ENCODE measurements around the gene CLN3.
"Not testable (repeated sequence)": the region's sequence is repeated elsewhere in the genome, so short reads cannot be mapped to it uniquely, and the experiment has no call there.

The CLN3 gene

DNA sequence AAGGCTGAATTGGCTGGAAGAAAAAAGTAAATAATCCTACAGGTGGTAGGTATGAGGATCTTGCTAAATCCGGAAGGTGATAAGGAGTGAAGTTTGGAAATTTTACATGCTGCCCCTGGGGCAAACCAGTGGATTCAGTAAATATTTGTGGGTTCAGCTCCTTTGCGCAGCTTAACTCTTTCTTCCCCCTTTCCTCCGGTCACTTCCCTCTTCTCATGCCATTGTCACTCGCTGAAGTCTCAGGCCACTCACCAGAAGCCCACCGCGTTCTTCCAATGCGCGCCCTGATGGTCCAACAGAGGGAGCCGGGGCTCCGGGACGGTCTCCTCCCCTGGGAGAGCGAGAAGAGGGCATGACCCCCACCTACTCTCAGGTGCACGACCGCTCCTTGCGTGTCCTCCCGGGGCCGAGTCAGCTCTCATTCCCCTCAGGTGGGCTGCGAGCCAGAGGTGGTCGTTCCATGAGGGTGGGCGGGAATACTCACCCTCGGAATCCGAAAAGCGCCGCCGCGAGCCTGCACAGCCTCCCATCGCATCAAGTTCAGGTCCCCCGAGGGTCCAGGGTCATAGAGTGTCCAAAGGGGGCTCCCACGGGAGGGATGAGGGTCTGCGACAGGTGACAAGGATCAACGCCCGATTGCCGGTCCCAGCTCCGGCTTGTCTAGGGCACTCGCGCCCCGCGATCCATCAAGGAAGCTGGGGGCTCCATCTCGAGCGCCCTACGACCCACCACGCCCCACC, 474 bp downstream of the CLN3 start:
- H3K4me3 ChIP-seq (ENCODE audit: low read depth, low read length), result peak overlapping the region; percentile 82
- peak; percentile 79 for DNase-seq (ENCODE audit: low read depth)
- no peak for TF ChIP-seq MAX (IDR thresholded peaks at IDR 0.05; ENCODE audit: low read depth, low read length)
- no peak for TF ChIP-seq MYC (IDR thresholded peaks at IDR 0.05; ENCODE audit: low read depth, low read length)
- TF ChIP-seq POLR2A (IDR thresholded peaks at IDR 0.05; ENCODE audit: extremely low read depth, insufficient read length), result no peak
- TF ChIP-seq, protein P1, sequence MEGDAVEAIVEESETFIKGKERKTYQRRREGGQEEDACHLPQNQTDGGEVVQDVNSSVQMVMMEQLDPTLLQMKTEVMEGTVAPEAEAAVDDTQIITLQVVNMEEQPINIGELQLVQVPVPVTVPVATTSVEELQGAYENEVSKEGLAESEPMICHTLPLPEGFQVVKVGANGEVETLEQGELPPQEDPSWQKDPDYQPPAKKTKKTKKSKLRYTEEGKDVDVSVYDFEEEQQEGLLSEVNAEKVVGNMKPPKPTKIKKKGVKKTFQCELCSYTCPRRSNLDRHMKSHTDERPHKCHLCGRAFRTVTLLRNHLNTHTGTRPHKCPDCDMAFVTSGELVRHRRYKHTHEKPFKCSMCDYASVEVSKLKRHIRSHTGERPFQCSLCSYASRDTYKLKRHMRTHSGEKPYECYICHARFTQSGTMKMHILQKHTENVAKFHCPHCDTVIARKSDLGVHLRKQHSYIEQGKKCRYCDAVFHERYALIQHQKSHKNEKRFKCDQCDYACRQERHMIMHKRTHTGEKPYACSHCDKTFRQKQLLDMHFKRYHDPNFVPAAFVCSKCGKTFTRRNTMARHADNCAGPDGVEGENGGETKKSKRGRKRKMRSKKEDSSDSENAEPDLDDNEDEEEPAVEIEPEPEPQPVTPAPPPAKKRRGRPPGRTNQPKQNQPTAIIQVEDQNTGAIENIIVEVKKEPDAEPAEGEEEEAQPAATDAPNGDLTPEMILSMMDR (IDR thresholded peaks at IDR 0.05; ENCODE audit: low read depth, low read length), result no peak

GRCh38 chr16:28486266-28486665, 5.6 kb downstream of the CLN3 start:
- DNase-seq (ENCODE audit: low read depth), result no peak
- TF ChIP-seq, protein P1 (IDR thresholded peaks at IDR 0.05; ENCODE audit: low read depth, low read length), result no peak
- TF ChIP-seq POLR2A (IDR thresholded peaks at IDR 0.05; ENCODE audit: extremely low read depth, insufficient read length) (no peak), MYC (IDR thresholded peaks at IDR 0.05; ENCODE audit: low read depth, low read length) (no peak), MAX (IDR thresholded peaks at IDR 0.05; ENCODE audit: low read depth, low read length) (no peak)

DNA sequence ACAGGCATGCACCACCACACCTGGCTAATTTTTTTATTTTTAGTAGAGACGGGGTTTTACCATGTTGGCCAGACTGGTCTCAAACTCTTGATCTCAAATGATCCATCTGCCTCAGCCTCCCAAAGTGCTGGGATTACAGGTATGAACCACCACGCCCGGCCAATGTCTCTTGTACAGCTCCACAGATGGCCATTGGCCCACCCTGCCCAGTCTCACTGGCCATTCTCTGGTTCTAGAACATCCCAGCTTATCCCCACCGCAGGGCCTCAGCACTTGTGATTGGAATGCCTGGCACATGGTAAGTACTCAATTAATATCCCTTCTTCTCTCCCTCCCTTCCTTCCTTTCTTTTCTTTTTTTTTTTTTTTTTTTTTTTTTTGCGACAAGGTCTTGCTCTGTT, 8.5 kb downstream of the CLN3 start:
- H3K4me3 ChIP-seq (ENCODE audit: low read depth, low read length), result not testable (repeated sequence)

More at GRCh38 chr16:28486266-28486665, 5.6 kb downstream of the CLN3 start:
- no peak overlapping the region for H3K4me3 ChIP-seq (ENCODE audit: low read depth, low read length)

DNA sequence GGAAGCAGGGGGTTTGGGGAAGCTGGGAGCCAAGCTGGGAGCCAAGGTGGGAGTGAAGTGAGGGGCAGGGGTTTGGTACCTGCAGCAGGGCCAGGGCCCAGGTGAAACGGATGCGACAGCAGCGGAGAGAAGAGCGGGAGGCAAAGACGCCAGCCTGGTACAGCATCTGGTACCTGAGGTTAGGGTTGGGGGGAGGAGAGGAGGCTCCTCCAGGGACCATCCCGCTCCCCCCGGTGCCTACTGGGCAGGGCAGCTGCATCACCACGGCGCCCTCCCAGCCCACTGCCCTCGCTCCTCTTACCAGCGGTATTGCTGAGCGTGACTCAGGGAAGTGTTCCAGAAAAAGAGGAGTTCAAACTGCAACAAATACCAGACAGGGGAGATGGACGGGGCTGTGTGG, 9.8 kb downstream of the CLN3 start:
- TF ChIP-seq MYC (IDR thresholded peaks at IDR 0.05; ENCODE audit: low read depth, low read length), result no peak
- TF ChIP-seq, protein P1 (IDR thresholded peaks at IDR 0.05; ENCODE audit: low read depth, low read length), result no peak
- no peak for TF ChIP-seq POLR2A (IDR thresholded peaks at IDR 0.05; ENCODE audit: extremely low read depth, insufficient read length)
- TF ChIP-seq MAX (IDR thresholded peaks at IDR 0.05; ENCODE audit: low read depth, low read length), result no peak
- H3K4me3 ChIP-seq (ENCODE audit: low read depth, low read length), result no peak overlapping the region
- no peak for DNase-seq (ENCODE audit: low read depth)

More for the DNA sequence above, 8.5 kb downstream of the CLN3 start:
- DNase-seq (ENCODE audit: low read depth), result not testable (repeated sequence)

DNA sequence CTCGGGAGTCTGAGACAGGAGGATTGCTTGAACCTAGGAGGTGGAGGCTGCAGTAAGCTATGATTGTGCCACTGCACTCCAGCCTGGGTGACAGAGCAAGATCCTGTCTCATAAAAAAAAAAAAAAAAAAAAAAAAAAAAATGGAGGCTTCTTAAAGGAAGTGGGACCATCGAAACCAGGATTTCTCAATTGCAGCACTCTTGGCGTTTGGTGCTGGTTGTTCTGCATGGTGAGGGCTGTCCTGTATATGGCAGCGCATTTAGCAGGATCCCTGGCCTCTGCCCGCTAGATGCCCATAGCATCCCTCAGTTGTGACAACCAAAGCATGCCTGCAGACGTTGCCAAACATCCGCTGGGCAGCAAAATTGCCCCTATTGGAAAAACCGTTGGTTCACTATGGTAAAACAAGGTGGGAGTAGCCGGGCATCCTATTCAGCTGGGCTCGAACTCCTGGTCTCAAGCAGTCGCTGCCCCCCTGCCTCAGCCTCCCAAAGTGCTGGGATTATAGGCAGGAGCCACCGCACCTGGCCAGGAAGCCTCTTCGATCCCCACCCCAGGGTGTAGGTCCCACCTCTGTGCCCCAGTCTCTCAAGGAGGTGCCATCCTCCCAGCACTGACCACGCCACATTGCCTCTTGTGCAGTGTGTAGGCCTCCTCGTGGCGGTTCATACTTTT, 13.2 kb downstream of the CLN3 start:
- no peak overlapping the region for H3K4me3 ChIP-seq (ENCODE audit: low read depth, low read length)
- DNase-seq (ENCODE audit: low read depth), result no peak
- TF ChIP-seq, protein P1 (IDR thresholded peaks at IDR 0.05; ENCODE audit: low read depth, low read length), result no peak
- TF ChIP-seq MAX (IDR thresholded peaks at IDR 0.05; ENCODE audit: low read depth, low read length) (no peak), MYC (IDR thresholded peaks at IDR 0.05; ENCODE audit: low read depth, low read length) (no peak), POLR2A (IDR thresholded peaks at IDR 0.05; ENCODE audit: extremely low read depth, insufficient read length) (no peak)

GRCh38 chr16:28477311-28477920, 14.5 kb downstream of the CLN3 start:
- H3K4me3 ChIP-seq (ENCODE audit: low read depth, low read length), result no peak overlapping the region
- TF ChIP-seq MYC (IDR thresholded peaks at IDR 0.05; ENCODE audit: low read depth, low read length) (no peak), POLR2A (IDR thresholded peaks at IDR 0.05; ENCODE audit: extremely low read depth, insufficient read length) (no peak), MAX (IDR thresholded peaks at IDR 0.05; ENCODE audit: low read depth, low read length) (no peak)
- TF ChIP-seq, protein P1 (IDR thresholded peaks at IDR 0.05; ENCODE audit: low read depth, low read length), result no peak

More at GRCh38 chr16:28477311-28477920, 14.5 kb downstream of the CLN3 start:
- DNase-seq (ENCODE audit: low read depth), result no peak

Data from NB4 (cell line).